ENCODE results near the gene TMEM205.
"Not testable (repeated sequence)": the region's sequence is repeated elsewhere in the genome, so short reads cannot be mapped to it uniquely, and the experiment has no call there.

TMEM205 gene

GRCh38 chr19:11339254-11340098, 6.6 kb downstream of the TMEM205 start, which contains the start of gene RAB3D:
Gene RAB3D (minus strand): TSS chr19:11339657. CDS start chr19:11337399, 2,258 bp downstream.
- peak; percentile 49 to 67 for DNase-seq (ENCODE audit: low read depth in 2 of 2)

- DNase-seq (ENCODE audit: low read depth in 2 of 2), result no peak
Measured at GRCh38 chr19:11338569-11339253, 7.4 kb downstream of the TMEM205 start.

- no peak for DNase-seq (ENCODE audit: low read depth in 2 of 2)
Measured at GRCh38 chr19:11338121-11338520, 7.9 kb downstream of the TMEM205 start.

- no peak for DNase-seq (ENCODE audit: low read depth in 2 of 2)
Measured at GRCh38 chr19:11337080-11337479, 9.0 kb downstream of the TMEM205 start.

GRCh38 chr19:11335449-11336146, 10.5 kb downstream of the TMEM205 start:
- no peak for DNase-seq (ENCODE audit: low read depth in 2 of 2)

- DNase-seq (ENCODE audit: low read depth in 2 of 2), result not testable (repeated sequence)
Measured at GRCh38 chr19:11333838-11334237, 12.2 kb downstream of the TMEM205 start.

- DNase-seq (ENCODE audit: low read depth in 2 of 2), result no peak
Measured at GRCh38 chr19:11332822-11333221, 13.2 kb downstream of the TMEM205 start.

- no peak for DNase-seq (ENCODE audit: low read depth in 2 of 2)
Measured at GRCh38 chr19:11331502-11331901, 14.6 kb downstream of the TMEM205 start.

- no peak for DNase-seq (ENCODE audit: low read depth in 2 of 2)
Measured at GRCh38 chr19:11330127-11330526, 15.9 kb downstream of the TMEM205 start.

- no peak for DNase-seq (ENCODE audit: low read depth in 2 of 2)
Measured at GRCh38 chr19:11325544-11325943, 20.5 kb downstream of the TMEM205 start.

GRCh38 chr19:11324748-11325389, 21.2 kb downstream of the TMEM205 start:
- no peak for DNase-seq (ENCODE audit: low read depth in 2 of 2)

GRCh38 chr19:11324079-11324661, 21.9 kb downstream of the TMEM205 start:
- no peak for DNase-seq (ENCODE audit: low read depth in 2 of 2)

- DNase-seq (ENCODE audit: low read depth in 2 of 2), result no peak
Measured at GRCh38 chr19:11323601-11324078, 22.4 kb downstream of the TMEM205 start.

GRCh38 chr19:11322269-11323024, 23.6 kb downstream of the TMEM205 start:
- no peak for DNase-seq (ENCODE audit: low read depth in 2 of 2)

- no peak for DNase-seq (ENCODE audit: low read depth in 2 of 2)
Measured at GRCh38 chr19:11321191-11322126, 24.6 kb downstream of the TMEM205 start.

GRCh38 chr19:11320278-11320995, 25.6 kb downstream of the TMEM205 start:
- DNase-seq (ENCODE audit: low read depth in 2 of 2), result not testable (repeated sequence)

- no peak for DNase-seq (ENCODE audit: low read depth in 2 of 2)
Measured at GRCh38 chr19:11306337-11306736, 39.7 kb downstream of the TMEM205 start.

- DNase-seq (ENCODE audit: low read depth in 2 of 2), result no peak
Measured at GRCh38 chr19:11304936-11305335, 41.1 kb downstream of the TMEM205 start.

GRCh38 chr19:11300811-11301120, 45.3 kb downstream of the TMEM205 start:
- no peak for DNase-seq (ENCODE audit: low read depth in 2 of 2)
